GM18858 (cell line): ENCODE results near the gene CHD2.
A peak's percentile ranks its signal among the peaks of the same experiment; 100 is the strongest.
"Not testable (repeated sequence)": the region's sequence is repeated elsewhere in the genome, so short reads cannot be mapped to it uniquely, and the experiment has no call there.

ENCODE experiments used
- ATAC-seq: cut with Tn5 transposase; IDR thresholded peaks from one replicate; pipeline ENCODE4 v1.9.1; 2021; ENCODE audit not compliant: unreplicated experiment

The CHD2 gene

DNA sequence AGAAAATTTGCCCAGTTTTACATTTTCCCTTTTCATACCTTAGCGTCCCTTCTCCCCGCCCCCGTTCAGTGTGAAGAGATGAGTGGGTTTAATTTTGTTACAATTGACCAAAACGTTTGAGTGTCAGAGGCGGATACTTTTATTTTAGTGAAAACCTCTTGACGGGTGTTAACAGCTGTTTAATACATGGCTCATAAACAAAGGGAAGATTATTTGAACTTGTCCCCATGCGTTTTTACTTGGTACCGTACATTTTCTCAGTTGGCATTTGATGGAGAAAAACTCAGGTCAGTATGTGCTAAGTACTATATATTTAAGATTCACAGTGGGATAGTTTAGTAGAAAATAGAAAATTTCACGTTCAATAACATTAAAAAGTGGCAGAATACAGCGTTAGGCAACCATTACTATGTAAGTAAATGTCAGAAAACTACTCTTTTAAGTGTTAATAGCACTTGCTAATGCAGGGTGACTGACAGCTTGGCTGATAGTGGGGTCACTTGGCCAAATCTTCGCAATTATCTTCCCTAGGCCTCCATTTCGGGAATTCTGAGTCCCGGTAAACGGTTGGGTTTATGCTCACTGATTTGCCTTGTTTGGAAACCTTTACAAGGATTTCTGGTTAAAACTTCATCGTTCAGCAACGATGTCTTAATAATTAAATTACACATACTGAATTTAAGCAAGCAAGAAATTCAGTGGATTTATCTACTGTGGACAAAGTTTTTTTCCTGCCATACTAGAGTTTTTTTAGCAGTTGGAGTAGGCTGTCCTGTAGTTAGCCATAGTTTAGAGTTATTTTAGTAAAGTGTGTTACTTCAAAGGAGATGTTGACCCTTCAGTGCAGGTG is 4.8 kb downstream of the CHD2 start:
- ATAC-seq: no peak

DNA sequence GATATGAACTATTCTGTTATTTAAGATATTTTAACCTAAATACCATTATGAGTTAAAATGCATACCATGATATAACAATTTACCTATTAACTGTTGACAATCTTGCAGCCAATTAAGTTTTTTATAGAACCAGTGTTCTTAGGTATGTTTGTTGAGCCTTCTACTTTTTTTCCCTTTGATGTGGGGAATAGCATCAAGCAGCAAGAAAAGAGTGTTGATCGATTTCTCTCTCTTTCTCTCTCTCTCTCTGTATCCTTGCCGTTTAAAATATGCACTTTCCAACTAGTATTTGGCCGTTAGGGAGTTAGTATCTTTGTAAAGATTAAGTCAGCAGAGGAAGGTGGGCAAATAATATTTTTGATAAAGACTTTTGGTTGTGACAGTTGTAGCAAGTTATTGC is 5.9 kb downstream of the CHD2 start:
- ATAC-seq: no peak

DNA sequence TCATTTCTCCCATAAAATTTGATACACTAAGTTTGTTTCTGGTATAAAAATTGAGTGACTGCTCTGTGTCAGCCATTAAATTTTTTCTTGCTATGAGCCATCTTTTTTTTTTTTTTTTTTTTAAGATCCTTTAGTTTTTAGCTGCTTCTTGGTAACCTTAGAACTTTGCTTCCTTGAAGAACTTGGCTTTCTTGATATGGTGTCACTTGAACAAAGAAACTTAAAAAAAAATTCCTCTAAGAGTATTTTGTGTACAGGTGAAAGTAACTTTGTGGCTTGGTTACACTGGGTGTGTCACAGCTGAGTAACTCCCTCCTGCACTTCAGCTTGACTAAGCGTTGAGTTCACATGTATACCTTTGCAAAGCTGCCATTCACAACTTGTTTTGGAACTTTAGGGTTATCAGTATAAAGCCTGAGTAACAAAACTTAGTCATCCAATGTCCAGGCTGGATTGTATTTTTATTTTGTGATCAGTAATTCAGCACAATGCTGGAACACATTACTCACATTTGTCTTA is 6.5 kb downstream of the CHD2 start:
- peak; percentile 33 for ATAC-seq

DNA sequence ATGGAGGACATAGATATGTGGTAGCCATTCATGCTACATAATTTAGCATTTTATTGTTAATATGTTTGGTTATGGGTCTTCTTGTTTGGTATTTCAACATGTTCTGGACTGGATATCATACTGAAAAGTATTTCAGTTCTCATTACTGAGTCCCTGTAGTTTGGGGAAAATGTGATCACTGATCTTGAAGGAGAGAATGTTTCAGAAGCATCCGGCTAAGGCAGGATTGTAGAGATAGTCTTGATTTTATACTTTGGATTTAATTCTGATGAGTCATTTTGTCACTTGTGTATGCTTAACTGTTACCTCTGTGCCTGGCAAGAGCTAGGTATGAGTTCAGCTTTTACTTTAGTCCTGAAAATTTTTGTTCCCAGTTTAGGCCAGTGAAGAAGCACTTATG is 7.1 kb downstream of the CHD2 start:
- ATAC-seq: no peak

DNA sequence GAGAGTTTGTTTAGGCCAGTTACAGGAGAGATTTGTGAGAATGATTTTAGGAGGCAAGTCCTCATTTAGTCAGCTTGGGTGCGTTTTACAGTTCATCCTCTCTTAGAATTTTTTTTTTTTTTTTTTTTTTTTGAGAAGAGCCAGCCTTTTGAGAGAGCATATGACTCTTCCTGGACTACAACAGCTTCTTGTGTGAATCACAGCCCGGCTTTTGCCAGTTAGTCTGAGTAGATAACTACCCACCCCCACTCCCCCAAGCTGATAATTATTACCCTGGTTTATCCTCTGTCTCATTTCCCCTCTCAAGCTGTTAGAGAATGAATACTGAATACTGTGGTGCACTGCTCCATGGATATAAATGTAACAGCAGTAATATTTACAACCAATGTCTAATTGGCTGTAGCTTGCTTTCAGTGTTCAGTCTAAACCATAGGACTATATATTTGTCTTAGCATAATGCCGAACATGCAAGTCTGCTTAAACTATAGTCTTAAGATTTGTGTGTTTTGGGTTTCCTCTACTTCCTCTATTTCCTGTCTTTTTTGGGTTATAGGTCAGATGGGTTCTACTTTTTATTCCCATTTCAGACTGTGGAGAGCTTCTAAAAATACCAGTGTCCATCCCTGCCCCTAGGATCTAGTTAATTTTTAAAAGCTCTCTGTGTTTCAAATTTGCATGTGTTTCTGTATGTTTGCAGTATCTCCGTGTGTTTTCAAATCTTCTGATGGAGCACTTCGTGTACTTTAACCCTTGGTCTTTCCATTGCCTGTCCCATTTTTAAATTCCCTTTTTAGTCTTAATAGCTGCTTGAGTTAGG is 8.0 kb downstream of the CHD2 start:
- ATAC-seq: no peak

DNA sequence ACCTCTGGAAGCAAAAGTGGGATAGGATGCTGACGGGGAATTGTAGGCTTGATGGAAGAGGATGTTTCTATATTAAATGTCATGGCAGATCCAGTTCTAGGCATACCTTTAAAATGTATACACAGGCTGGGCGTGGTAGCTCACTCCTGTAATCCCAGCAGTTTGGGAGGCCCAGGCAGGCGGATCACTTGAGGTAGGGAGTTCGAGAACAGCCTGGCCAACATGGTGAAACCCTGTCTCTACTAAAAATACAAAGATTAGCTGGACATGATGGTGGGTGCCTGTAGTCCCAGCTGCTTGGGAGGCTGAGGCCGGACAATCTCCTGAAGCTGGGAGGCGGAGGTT is 8.6 kb downstream of the CHD2 start:
- no peak for ATAC-seq

DNA sequence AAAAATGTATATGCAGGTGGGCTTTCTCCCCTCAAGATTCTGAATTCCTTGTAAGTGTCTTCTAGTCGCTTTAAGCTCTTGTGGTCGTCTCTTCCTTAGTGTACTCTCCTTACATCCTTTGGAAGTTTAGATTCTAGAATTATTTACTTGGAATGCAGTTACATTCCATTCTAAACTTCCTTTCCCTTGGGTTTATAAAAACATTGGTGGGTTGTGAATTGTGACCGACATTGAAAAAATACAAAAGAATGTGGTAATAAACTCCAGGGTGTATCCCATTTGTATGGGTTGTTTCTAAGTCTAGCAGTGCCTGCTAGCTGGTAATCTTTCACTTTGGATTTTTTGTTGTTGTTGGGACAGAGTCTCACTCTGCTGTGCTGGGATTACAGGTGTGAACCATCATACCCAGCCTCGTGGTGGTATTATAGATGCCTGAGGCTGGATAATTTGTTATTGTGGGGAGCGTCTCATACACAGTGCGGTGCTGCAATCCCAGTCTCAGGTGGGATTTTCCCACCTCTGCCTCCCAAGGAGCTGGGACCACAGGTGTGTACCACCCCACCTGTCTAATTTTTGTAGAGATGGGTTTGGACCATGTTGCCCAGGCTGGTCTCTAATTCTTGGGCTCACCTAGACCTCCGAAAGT is 9.1 kb downstream of the CHD2 start:
- ATAC-seq: no peak

DNA sequence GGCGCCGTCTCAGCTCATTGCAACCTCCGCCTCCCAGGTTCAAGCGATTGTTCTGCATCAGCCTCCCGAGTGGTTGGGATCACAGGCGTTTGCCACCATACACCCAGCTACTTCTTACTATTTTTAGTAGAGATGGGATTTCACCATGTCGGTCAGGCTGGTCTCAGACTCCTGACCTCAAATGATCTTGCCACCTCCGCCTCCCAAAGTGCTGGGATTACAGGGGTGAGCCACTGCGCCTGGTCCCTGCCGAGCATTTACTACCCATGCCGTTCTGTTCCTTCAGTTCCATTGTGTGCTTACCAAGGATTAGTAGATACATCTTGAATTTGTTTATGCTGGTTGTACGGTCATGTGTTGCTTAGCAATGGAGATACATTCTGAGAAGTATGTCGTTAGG is 10.3 kb downstream of the CHD2 start:
- no peak for ATAC-seq

DNA sequence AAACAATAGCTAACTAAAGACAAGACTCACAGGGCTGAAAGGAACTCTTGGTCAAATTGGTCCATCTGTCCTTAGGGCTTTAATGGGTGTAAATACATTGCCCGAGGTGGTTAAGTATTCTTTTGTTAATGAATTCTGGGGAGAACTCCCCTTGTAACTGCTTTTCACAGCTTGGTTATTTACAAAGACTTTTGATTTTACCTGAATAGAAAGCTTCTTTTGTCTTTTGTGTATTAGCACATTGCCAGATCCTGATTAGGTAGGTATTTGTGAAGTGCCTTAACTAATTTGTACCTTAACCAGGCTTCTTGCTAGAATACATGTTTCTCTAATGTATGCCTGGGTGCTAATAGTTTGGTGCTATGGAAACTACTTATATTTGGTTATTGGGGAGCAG is 14.0 kb downstream of the CHD2 start:
- no peak for ATAC-seq

DNA sequence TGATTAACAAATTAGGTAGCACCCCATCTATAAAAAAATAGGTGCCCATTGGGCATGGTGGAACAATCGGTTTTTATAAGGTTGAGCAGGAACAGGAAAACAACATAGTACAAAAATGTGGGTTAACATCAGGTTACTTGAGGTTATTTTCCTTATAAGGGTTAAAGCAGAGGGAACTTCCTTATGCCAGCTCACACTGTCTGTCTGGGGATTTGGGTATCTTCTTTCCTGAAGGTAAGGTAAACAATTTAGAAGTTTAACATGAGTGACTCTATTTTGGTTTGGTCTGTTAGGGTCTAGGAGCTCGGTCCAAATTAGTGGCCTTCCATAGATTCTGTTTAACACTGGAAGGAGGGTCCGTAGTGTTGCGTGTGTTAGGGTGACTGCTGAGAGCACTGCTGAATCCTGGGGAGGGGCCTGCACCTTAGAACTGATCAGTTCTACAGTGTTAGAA is 14.7 kb downstream of the CHD2 start:
- no peak for ATAC-seq

DNA sequence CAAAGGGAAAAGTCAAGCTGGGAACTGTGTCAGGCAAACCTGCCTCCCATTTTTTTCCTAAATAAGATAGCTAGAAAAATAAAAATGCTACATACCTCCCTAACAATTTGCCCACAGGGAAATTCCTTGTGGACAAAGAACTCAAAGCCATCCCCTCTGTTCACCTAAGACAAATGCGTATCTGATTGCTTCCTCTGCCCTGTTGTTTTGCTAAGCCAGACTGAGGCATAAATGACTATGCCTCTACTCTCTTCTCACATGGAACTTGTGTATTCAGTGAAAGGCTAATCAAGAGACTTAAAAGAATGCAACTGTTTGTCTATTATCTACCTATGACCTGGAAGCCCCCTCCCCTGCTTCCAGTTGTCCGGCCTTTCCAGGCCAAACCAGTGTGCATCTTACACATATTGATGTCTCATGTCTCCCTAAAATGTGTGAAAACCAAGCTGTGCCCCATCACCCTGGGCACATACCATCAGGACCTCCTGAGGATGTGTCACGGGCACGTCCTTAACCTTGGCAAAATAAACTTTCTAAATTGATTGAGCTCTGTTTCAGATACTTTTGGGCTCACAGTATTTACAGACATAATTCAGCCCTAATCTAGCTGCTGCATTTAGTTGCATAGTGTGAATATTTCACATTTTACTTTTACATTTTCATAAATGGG is 15.8 kb downstream of the CHD2 start:
- ATAC-seq: no peak

DNA sequence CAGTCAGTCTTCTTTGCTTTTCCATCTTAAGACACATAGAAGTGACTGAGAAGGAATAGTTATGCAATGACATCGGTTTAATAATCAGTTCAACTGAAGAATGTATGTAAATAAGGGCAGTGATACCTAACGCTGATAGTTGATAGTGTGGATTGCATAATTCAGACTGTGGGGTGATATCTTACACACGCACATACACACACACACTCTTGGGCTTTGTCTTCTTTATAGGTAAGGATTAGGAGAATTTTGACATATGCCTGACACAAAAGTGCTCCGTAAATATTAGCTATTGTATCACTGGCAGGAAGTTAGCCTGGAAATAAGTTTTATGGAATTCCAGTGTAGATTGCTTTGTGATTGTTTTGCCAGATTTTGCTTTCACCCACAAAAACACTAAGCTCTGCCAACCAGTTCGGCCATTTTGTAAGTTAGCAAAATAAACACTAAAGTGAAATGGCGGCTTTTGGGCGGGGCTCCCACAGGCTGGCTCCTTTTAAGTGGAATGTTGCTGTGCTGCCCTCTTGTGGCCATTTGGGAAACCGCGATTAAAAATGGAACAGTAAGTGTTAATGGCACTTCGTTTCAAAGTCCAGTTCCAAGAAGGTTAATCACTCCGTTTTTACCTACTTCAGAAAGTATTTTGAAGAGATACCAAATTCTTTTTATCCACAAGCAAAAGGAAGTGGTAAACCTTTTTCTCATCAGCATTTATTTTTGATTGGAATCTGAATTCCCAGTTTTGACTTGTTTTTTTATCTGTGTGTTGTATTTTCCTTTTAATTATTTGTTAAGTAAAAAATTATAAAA is 17.7 kb downstream of the CHD2 start:
- peak; percentile 33 for ATAC-seq

DNA sequence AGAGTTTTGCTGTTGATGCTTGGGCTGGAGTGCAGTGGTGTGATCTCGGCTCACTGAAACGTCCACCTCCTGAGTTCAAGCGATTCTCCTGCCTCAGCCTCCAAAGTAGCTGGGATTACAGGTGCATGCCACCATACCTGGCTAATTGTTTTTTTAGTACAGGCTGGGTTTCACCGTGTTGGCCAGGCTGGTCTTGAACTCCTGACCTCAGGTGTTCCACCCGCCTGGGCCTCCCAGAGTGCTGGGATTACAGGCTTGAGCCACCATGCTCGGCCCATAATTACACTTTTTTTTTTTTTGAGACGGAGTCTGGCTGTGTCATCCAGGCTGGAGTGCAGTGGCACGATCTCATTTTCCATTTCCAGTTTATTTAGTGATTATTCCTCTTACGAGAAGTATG is 18.8 kb downstream of the CHD2 start:
- ATAC-seq: not testable (repeated sequence)

DNA sequence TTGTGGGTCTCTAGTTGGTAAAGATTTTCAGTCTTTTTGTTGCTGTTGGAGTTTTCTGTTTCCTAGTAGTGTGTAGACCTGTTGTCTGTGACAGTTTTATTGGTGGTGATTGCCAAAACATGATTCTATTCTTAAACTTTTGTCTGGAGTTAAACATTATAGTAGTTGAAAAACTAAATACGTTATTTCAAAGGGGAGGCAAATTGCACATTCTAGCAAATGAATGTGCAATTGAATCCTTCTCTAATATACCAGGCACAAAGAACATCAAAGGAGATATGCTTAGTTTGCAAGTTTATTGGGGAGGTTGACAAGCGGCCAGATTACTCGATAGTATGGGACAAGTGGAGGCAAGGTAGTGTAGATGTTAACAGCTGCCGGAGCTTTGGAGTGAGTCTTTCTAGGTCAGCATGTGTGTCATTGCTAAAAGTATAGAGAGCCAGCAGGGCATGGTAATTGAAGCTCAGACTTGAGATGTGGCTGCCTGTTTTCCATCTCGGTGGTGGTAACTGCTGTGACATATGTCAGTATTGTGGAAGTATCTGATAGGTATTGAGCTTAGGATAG is 20.6 kb downstream of the CHD2 start:
- no peak for ATAC-seq

DNA sequence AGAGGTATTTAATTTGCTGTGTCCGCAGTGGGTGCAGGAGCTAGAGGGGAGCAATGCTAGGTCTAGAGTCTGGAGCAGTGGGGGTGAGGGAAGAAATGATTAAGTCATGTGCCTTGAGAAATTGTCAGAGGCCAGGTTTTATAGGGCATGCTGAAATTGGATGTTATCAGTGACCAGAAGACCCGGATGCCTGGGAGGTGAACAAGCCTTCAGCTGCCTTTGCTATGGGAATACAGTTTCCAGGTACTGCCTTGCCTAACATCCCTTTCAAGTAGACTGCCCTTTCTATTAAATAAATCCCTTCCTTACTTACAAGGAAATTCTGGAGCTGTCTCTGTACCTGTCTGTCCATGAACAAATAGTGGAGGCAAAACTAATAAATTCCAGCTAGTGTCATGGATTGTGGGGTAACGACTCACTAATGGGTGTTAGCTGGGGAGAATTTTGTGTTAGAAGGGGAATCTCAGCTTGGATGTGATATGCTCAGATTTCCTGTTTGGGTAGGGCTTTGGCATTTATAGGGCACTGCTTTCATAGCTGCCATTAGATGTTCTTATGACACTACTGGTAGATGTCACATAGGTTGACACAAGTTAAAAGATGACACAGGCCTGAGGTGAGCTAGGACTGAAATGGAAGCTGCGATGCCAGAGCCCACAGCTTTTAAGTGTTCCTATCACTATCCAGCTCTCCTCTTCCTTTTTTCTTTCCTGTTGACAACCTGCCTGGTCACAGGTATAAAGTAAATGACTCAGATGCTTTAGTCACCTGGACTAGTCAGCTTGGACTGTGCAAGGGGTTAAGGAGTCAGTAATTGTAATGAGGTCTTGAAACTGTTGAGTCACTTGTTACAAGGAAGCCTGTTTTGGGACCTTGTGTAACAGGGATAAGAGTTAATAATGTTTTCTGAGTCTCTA is 21.3 kb downstream of the CHD2 start:
- peak; percentile 25 for ATAC-seq

DNA sequence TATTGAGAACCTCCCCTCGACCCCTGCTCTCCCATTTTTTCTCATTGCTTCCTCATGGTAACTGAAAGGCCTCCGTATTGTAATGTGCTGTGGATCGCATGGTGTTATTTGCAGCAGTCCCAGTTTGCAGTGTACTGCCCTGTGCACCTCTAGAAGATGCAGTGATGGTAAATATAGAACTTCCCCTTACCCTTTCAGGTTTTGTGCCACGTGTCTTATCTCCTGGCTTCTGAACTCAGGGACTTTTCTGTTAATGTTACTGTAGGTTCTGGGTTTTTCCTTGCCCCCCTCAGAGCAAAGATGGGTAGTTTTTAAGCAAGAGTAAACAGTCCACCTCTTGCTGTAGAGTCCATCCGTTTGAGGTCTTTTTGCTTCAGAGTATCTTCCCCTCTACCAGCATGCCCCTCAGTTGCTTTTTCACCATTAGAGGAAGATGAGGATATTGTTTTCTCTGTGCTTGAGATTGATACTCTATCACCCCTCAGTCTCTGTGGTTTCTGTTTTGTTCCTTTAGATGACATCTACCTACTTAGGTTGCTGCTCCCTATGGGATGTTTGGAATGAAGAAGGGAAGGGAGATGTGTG is 22.4 kb downstream of the CHD2 start:
- peak; percentile 51 for ATAC-seq

DNA sequence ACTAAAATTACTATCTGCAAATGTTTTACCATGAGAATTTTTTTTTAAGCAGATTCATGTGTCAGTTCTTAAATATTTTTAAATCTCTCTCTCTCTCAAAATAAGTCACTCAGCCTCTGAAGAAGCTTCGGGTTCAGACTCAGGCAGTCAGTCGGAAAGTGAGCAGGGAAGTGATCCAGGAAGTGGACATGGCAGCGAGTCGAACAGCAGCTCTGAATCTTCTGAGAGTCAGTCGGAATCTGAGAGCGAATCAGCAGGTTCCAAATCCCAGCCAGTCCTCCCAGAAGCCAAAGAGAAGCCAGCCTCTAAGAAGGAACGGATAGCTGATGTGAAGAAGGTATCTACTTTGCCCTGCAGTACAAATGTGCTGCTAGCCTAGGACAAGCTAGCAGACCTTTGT is 24.1 kb downstream of the CHD2 start:
- no peak for ATAC-seq

DNA sequence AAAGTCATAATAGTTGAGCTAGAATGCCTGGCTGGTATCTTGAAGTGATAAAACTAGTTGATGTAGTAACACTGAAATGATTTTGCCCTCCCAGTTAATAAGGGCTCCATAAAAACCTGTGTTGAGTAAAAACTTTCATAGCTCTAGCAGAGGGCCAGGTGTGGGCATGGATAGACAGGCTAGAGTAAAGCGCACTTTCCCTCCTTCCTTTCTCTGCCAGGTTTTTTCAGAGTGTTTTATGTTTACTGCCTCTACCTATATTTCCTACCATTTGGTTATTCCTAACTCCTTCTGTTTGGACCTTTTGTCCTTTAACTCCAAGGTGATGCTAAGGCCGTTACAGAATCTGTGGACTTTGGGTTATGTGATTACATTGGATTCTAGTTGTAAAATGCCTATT is 25.3 kb downstream of the CHD2 start:
- no peak for ATAC-seq
